ENCODE measurements around the gene DIS3L.
"Not testable (repeated sequence)": the region's sequence is repeated elsewhere in the genome, so short reads cannot be mapped to it uniquely, and the experiment has no call there.

DIS3L gene

DNA sequence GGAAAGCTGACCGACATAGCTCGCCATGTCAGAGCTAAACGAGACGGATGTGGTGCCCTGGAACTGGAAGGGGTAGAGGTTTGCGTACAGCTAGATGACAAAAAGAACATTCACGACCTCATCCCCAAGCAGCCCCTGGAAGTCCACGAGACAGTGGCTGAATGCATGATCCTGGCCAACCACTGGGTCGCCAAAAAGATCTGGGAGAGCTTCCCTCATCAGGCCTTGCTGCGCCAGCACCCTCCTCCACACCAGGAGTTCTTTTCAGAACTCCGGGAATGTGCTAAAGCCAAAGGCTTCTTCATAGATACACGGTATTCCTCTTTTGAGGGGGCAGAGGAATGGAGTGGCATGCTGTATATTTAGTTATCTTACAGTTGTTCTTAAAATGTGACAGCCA, 32.7 kb downstream of the DIS3L start:
- Mint-ChIP-seq H3K9me3 (no peaks in the 10 kb centered on the region), H3K27me3 (no peaks in the 10 kb centered on the region), H3K4me3 (no peak overlapping the region), H3K27ac (no peak overlapping the region), H3K4me1 (ENCODE audit: low read depth) (no peaks in the 10 kb centered on the region), H3K36me3 (ENCODE audit: low read depth) (peaks cover 62% of the 10 kb centered on the region)

- no peak overlapping the region for H3K27ac Mint-ChIP-seq
- H3K27me3 Mint-ChIP-seq: no peaks in the 10 kb centered on the region
- H3K4me1 Mint-ChIP-seq (ENCODE audit: low read depth): no peaks in the 10 kb centered on the region
- no peak overlapping the region for H3K4me3 Mint-ChIP-seq
- no peaks in the 10 kb centered on the region for H3K9me3 Mint-ChIP-seq
- H3K36me3 Mint-ChIP-seq (ENCODE audit: low read depth): peaks cover 65% of the 10 kb centered on the region
Measured at GRCh38 chr15:66327736-66328135, 34.4 kb downstream of the DIS3L start.

GRCh38 chr15:66328771-66329170, 35.4 kb downstream of the DIS3L start:
- Mint-ChIP-seq H3K9me3 (no peaks in the 10 kb centered on the region), H3K27ac (no peak overlapping the region), H3K27me3 (no peaks in the 10 kb centered on the region), H3K4me1 (ENCODE audit: low read depth) (no peaks in the 10 kb centered on the region), H3K36me3 (ENCODE audit: low read depth) (peaks cover 62% of the 10 kb centered on the region), H3K4me3 (no peak overlapping the region)

GRCh38 chr15:66348530-66348929, 55.2 kb downstream of the DIS3L start:
- not testable (repeated sequence) for H3K27ac Mint-ChIP-seq; H3K4me1 Mint-ChIP-seq (ENCODE audit: low read depth); H3K4me3 Mint-ChIP-seq; H3K27me3 Mint-ChIP-seq; H3K9me3 Mint-ChIP-seq
- peaks cover 44% of the 10 kb centered on the region for H3K36me3 Mint-ChIP-seq (ENCODE audit: low read depth)

- no peaks in the 10 kb centered on the region for H3K27me3 Mint-ChIP-seq
- H3K36me3 Mint-ChIP-seq (ENCODE audit: low read depth): peaks cover 23% of the 10 kb centered on the region
- no peaks in the 10 kb centered on the region for H3K9me3 Mint-ChIP-seq
- H3K4me3 Mint-ChIP-seq: peak overlapping the region; percentile 90
- peak overlapping the region; percentile 99 for H3K27ac Mint-ChIP-seq
- peaks cover 33% of the 10 kb centered on the region for H3K4me1 Mint-ChIP-seq (ENCODE audit: low read depth)
Measured at GRCh38 chr15:66356077-66356358, 62.6 kb downstream of the DIS3L start.

DNA sequence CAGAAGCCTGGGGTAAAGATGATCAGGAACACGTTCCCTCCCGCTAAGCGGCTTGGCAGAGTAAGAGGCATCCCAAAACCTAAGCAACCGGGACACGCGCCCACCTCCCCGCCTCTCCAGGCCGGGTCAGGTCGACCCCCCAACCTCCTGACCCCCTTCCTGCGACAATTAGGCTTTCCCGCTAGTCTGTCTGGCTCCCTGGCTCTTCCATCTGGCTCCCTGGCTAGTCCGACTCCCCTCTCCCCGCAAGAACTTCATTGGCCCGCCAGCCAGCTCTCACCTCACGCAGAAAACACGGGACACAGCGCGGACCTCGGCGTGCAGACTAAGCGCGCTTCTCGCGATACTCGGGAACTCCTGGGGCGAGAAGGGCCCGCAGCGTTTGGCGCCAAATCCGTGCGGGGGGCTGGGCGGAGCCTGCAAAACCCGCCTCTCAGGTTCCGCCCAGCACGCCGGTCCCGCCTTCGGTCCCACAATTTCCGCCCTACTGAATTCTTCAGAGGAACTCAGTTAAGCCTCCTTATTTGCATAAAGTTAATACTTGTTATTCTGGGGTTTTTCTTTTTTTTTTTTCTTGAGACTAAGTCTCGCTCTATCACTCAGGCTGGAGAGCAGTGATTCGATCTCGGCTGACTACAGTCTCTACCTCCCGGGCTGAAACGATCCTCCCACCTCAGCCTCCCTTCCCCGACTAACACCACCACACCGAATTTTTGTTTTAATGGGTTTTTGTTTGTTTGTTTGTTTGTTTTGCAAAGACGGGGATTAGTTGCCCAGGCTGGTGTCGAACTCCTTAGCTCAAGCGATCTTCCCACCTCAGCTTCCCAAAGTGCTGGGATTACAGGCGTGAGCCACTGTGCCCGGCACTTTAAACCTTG, 63.2 kb downstream of the DIS3L start, which contains the start of gene TIPIN:
Gene TIPIN (minus strand): TSS at position 327 of the 878 bp plus-strand sequence. CDS start 3,738 bp downstream, outside the sequence.
- Mint-ChIP-seq H3K9me3 (no peaks in the 10 kb centered on the region), H3K36me3 (ENCODE audit: low read depth) (peaks cover 19% of the 10 kb centered on the region), H3K4me1 (ENCODE audit: low read depth) (peaks cover 33% of the 10 kb centered on the region), H3K4me3 (peak within 1 kb of the TSS; percentile 90), H3K27ac (peak within 1 kb of the TSS; percentile 99), H3K27me3 (no peaks in the 10 kb centered on the region)

DNA sequence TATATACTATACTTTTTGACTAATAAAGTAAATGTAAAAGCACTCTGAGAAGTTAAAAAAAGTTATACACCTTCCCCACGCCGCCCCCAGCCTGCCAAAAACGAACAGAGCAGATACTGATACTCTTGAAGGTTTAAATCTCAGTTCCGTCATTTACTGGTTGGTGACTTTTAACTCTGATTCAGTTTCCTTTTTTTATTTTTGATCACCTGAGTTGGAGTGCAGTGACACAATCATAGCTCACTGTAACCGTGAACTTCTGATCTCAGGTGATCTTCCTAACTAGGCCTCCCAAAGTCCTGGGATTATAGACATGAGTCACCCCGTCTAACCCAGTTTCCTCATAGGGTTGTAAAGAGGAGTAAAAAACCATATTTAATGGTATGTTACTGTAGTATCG, 66.4 kb downstream of the DIS3L start:
- Mint-ChIP-seq H3K27ac (no peak overlapping the region), H3K4me3 (no peak overlapping the region), H3K9me3 (no peaks in the 10 kb centered on the region), H3K36me3 (ENCODE audit: low read depth) (peaks cover under 1% of the 10 kb centered on the region), H3K4me1 (ENCODE audit: low read depth) (peaks cover 25% of the 10 kb centered on the region), H3K27me3 (no peaks in the 10 kb centered on the region)

GRCh38 chr15:66361745-66362460, 68.5 kb downstream of the DIS3L start:
- not testable (repeated sequence) for H3K27me3 Mint-ChIP-seq; H3K36me3 Mint-ChIP-seq (ENCODE audit: low read depth); H3K9me3 Mint-ChIP-seq; H3K4me1 Mint-ChIP-seq (ENCODE audit: low read depth); H3K27ac Mint-ChIP-seq; H3K4me3 Mint-ChIP-seq

- H3K27ac Mint-ChIP-seq: no peak overlapping the region
- no peak overlapping the region for H3K4me3 Mint-ChIP-seq
- H3K4me1 Mint-ChIP-seq (ENCODE audit: low read depth): no peaks in the 10 kb centered on the region
- no peaks in the 10 kb centered on the region for H3K27me3 Mint-ChIP-seq
- no peaks in the 10 kb centered on the region for H3K36me3 Mint-ChIP-seq (ENCODE audit: low read depth)
- no peaks in the 10 kb centered on the region for H3K9me3 Mint-ChIP-seq
Measured at GRCh38 chr15:66362776-66363175, 69.4 kb downstream of the DIS3L start.

GRCh38 chr15:66364944-66365528, 71.7 kb downstream of the DIS3L start:
- Mint-ChIP-seq H3K36me3 (ENCODE audit: low read depth) (no peaks in the 10 kb centered on the region), H3K9me3 (peaks cover 2% of the 10 kb centered on the region), H3K4me3 (no peak overlapping the region), H3K4me1 (ENCODE audit: low read depth) (peaks cover 7% of the 10 kb centered on the region), H3K27me3 (no peaks in the 10 kb centered on the region), H3K27ac (no peak overlapping the region)

GRCh38 chr15:66369773-66370651, 76.6 kb downstream of the DIS3L start:
- H3K27me3 Mint-ChIP-seq: no peaks in the 10 kb centered on the region
- H3K4me3 Mint-ChIP-seq: peak overlapping the region; percentile 61
- H3K36me3 Mint-ChIP-seq (ENCODE audit: low read depth): no peaks in the 10 kb centered on the region
- peaks cover 4% of the 10 kb centered on the region for H3K9me3 Mint-ChIP-seq
- peak overlapping the region; percentile 95 for H3K27ac Mint-ChIP-seq
- H3K4me1 Mint-ChIP-seq (ENCODE audit: low read depth): peaks cover 18% of the 10 kb centered on the region

DNA sequence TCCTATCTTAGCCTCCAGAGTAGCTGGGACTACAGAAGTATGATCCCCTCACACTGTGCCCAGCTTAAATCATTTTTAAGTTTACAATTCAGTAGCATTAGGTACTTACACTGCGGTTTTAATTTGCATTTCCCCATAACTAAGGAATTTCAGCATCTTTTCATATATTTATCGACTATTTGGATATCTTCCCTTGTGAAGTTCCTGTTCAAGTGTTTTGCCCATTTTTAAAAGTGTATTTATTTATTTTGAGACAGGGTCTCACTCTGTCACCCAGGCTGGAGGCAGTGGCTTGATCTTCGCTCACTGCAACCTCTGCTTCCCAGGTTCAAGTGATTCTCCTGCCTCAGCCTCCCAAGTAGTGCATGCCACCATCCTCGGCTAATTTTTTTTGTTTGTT, 80.8 kb downstream of the DIS3L start:
- Mint-ChIP-seq H3K36me3 (ENCODE audit: low read depth) (no peaks in the 10 kb centered on the region), H3K27ac (no peak overlapping the region), H3K27me3 (no peaks in the 10 kb centered on the region), H3K9me3 (peaks cover 4% of the 10 kb centered on the region), H3K4me1 (ENCODE audit: low read depth) (peaks cover 18% of the 10 kb centered on the region), H3K4me3 (no peak overlapping the region)

GRCh38 chr15:66378814-66379430, 85.6 kb downstream of the DIS3L start:
- no peaks in the 10 kb centered on the region for H3K27me3 Mint-ChIP-seq
- H3K36me3 Mint-ChIP-seq (ENCODE audit: low read depth): no peaks in the 10 kb centered on the region
- no peak overlapping the region for H3K4me3 Mint-ChIP-seq
- no peaks in the 10 kb centered on the region for H3K9me3 Mint-ChIP-seq
- H3K27ac Mint-ChIP-seq: no peak overlapping the region
- H3K4me1 Mint-ChIP-seq (ENCODE audit: low read depth): no peaks in the 10 kb centered on the region

GRCh38 chr15:66381376-66381775, 88.0 kb downstream of the DIS3L start:
- Mint-ChIP-seq H3K36me3 (ENCODE audit: low read depth) (peaks cover 11% of the 10 kb centered on the region), H3K4me1 (ENCODE audit: low read depth) (peaks cover 14% of the 10 kb centered on the region)
- not testable (repeated sequence) for H3K27ac Mint-ChIP-seq, H3K9me3 Mint-ChIP-seq, H3K4me3 Mint-ChIP-seq, H3K27me3 Mint-ChIP-seq
